C4-2B (cell line): ENCODE measurements around the gene ZSCAN9.

Experiments
- H3K27ac ChIP-seq: fragments of 450-650 bp; 2 replicates; pipeline ENCODE4 v1.5.1; 2017
- ZFX ChIP-seq: fragments of 450-650 bp; IDR thresholded peaks from 2 replicates; pipeline ENCODE4 v1.6.1; 2017
- TF ChIP-seq, protein P1 (sequence below): fragments of 450-650 bp; conservative IDR thresholded peaks from 2 replicates; pipeline ENCODE4 v1.5.1; 2017; ENCODE audit warnings: mild to moderate bottlenecking

Gene ZSCAN9

DNA sequence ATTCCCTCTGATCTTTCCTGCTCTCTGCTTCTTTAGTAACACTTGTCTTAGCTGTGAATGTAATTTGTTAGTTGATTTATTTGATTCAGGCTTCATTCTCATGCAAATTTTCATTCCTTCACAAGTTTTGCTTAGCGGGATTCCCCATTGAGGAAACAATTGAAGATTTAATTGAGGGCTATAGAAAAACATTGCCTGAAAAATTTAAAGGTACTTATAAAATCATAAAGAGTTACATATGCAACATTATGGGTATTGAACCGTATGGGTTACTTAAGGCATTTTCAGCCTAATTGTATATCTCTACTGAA is 11.9 kb upstream of the ZSCAN9 start:
- no peak overlapping the region for H3K27ac ChIP-seq
- TF ChIP-seq, protein P1, sequence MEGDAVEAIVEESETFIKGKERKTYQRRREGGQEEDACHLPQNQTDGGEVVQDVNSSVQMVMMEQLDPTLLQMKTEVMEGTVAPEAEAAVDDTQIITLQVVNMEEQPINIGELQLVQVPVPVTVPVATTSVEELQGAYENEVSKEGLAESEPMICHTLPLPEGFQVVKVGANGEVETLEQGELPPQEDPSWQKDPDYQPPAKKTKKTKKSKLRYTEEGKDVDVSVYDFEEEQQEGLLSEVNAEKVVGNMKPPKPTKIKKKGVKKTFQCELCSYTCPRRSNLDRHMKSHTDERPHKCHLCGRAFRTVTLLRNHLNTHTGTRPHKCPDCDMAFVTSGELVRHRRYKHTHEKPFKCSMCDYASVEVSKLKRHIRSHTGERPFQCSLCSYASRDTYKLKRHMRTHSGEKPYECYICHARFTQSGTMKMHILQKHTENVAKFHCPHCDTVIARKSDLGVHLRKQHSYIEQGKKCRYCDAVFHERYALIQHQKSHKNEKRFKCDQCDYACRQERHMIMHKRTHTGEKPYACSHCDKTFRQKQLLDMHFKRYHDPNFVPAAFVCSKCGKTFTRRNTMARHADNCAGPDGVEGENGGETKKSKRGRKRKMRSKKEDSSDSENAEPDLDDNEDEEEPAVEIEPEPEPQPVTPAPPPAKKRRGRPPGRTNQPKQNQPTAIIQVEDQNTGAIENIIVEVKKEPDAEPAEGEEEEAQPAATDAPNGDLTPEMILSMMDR: no peak
- TF ChIP-seq ZFX: no peak

DNA sequence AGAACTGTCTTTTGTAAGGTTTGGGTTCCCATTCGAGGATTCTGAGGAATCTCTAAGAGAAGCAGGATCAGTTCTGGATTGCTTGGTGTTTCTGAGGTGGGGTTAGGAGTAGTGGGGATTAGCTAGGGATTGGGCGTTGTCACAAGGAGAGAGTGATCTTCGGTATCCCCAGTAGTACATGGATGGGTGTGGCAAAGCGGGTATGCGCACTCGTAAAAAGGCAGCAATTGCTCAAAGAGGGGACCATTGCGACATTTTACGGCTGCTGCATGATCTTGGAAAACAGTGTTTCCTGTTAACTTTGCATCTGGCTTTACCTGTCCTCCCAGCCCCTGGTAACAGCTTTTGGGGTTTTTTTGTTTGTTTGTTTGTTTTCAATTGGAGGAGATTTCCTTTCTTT is 9.7 kb upstream of the ZSCAN9 start:
- TF ChIP-seq, protein P1: no peak
- TF ChIP-seq ZFX: no peak
- H3K27ac ChIP-seq: no peak overlapping the region

DNA sequence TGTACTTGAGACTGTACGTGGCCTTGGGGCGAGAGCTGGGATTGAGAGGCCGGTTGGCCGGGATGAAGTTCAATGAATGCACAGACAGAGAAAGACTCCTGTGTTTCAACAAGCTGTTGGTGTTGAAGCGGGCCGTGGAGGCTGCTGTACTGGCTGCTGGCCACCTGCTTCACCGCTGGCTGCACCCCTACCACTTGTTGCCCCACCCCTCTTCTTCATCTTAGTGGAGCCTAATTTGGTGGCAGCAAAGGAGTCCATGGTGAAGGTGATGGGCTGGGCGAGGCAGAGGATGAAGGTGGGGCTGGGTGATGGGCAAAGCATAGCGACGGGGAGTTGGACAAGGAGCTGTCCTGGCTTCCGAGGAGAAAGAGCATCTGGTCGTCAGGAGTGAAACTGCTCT is 7.2 kb upstream of the ZSCAN9 start:
- H3K27ac ChIP-seq: peak overlapping the region; percentile 64; the same call in 1 of the 2 replicates
- TF ChIP-seq, protein P1: no peak
- no peak for TF ChIP-seq ZFX

DNA sequence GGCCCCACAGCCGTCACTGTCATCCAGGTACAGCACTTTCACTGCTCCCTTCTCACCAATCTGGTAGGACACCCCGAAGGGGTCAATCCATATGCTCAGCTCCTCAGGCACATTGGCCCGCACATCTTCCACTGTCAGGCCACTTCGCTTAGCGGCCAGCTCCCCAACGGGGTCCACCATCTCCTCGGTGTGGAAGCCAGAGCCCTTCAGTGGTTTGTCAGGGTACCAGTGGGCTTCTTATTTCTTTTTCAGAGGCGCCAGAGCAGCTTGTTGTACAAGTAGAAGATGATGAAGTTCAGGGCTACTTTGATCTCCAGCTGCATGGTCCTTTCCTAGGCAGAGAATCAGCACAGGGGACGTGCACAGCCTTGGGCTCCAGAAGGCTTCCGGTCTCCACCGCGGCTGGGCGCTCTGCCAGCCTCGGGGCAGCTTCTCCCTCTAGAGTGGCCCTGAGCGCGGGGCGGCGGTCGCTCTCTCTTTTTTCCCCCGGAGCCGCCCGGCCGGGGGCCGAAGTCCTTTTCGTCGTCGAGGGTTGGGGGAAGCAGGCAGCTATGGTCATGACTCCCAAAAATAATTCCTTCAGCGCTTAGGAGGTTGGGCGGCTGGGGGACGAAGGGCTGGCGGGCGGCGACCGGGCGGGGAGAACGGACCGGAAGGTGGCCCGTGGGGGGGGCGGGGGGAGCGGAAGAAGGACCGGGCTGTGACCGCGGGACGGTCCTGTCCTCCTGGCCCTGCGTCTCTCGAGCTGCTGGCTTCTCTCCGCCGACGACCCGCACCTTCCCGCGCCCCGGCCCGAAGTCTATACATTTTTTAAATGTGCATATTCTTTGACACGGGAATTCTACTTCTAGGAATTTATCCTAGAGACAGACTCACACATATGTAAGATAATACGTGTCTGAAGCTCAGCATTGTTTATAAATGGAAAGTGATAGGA is 6.5 kb upstream of the ZSCAN9 start:
- TF ChIP-seq, protein P1: no peak
- TF ChIP-seq ZFX: no peak
- H3K27ac ChIP-seq: peak overlapping the region; percentile 64

DNA sequence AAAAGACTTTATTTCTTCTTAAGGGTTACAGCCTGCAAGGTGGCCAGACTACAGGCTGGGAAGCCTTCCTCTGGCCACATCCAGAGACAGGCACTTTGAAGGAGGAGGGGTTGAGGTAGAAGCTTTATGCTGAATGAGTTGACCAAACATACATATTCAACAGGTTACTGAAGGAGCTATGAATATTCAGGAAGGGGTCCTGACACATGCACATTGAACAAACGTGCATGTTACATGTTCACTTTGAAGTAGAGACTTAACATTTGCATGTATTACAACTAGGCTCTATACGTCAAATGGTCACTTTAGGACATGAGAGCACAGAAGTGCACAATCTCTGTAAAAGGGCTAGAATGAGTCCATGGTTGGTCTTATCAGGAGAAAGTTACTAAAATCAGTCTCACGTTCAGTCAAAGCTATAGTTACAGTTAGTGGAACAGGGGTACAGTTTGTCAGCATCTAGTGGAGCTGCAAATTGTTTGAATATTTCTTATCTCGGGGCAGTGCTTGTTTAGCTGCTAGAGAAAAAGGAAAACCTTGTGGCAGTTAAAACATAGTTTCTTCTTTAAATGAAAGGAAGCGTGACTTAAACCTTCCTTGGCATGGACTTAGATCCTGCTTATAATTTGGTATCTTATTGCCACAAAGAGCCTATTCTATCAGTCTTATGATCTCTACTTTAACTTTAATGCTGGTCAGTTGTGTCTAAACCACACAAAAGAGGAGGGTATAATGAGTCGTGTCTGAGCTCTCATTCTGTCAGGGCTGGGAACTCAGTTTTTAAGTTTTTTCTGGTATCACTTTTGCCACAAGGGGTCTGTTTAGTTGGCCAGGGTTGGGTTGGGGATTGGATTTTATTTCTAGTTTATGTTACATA is 4.6 kb upstream of the ZSCAN9 start:
- TF ChIP-seq ZFX: no peak
- TF ChIP-seq, protein P1: no peak
- H3K27ac ChIP-seq: no peak overlapping the region

DNA sequence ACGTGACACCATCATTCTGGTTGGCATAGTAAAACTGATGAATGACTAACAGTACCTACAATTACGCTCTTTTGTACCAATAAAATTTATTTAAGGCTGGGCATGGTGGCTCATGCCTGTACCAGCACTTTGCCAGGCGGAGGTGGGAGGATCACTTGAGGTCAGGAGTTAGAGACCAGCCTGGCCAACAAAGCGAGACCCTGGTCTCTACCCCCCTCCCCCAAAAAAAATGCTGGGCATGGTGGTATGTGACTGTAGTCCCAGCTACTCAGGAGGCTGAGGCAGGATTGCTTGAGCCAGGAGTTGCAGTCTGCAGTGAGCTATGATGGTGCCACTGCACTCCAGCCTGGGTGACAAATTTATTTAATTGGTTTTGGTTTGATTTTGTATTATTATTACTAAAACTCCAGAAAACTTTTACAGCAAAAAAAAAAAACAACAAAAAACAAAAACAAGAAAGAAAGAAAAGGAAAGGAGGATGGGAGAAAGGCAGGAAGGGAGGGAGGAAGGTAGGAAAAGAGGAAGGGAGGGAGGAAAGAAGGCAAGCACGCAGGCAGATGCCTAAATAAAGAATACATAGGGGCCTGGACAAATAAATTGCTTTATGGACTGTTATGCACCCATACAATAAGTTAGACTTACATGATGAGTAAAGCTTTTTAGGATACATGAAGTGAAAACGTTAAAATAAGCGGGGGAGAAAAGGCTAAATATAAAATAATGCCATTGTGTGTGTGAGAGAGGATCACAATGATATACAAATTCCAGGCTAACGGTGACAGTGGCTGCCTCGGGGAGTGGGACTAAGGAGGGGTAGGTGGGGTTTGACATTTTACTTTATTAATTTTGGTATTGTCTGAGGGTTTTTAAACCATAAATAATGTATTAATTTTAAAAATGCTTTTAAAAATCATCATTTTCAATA is 682 bp upstream of the ZSCAN9 start:
- H3K27ac ChIP-seq: peak overlapping the region; percentile 62
- TF ChIP-seq, protein P1: no peak
- TF ChIP-seq ZFX: no peak
